Mammary microvascular endothelial cell (primary cell): Measurements from ENCODE around the gene MPDZ. TPM values are rescaled to one million over a fixed set of nuclear protein-coding genes. Genes with fewer than 3 reads are reported as not detected.

Experiments used
- total RNA-seq: library from RNA; depleted of rRNA; stranded (reverse); fragments of >200 nt; gene quantifications from 2 replicates; pipeline ENCODE4 v1.2.3, GENCODE V29; 2015

The MPDZ gene
- 32.8 and 35.4 TPM in 2 replicates for total RNA-seq

GRCh38 chr9:13279284-13280141 lies at the start of gene MPDZ:
MPDZ (minus strand) TSS chr9:13279692; CDS start chr9:13250315, 29,377 bp downstream.

